ENCODE results near the gene PSMD9. TPM values are rescaled to one million over a fixed set of nuclear protein-coding genes. Genes with fewer than 3 reads are reported as not detected.
"Not testable (repeated sequence)": the region's sequence is repeated elsewhere in the genome, so short reads cannot be mapped to it uniquely, and the experiment has no call there.

The PSMD9 gene
- total RNA-seq, 2 donors from 2014 or later = 41.4 to 50.9 TPM

DNA sequence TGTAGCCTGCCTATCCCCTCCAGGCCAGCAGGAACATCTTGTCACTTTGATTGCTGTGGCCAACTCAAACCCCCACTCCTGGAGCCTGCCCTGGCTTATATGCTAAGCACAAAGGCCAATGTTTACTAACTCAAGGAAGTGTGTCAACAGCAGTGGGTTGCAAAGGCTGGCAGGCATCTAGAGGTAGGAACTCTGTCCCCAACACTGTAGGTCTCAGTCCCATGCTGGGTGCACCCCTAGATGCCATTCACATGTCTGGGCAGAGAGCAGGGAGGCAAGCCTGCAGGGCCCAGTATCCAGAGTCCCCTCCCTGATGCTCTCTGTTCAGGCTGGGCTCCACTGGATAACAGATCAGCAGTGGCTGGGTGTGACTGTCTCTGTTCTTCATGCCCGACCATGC lies 28.3 kb upstream of the PSMD9 start:
- no peaks in the 10 kb centered on the region for H3K9me3 ChIP-seq (ENCODE audit: control insufficient read depth, low read length)
- DNase-seq = peak; percentile 72
- no peaks in the 10 kb centered on the region for H3K36me3 ChIP-seq (ENCODE audit: control insufficient read depth, insufficient read depth, low read length)
- no peak overlapping the region for H3K4me3 ChIP-seq (ENCODE audit: low read length)
- no peaks in the 10 kb centered on the region for H3K9me3 Mint-ChIP-seq
- H3K27ac ChIP-seq (ENCODE audit: low read depth, low read length) = no peak overlapping the region
- peak overlapping the region; percentile 81 for H3K27ac Mint-ChIP-seq
- H3K9ac ChIP-seq (ENCODE audit: extremely low read depth, low read length, poor library complexity, severe bottlenecking) = no peak overlapping the region
- H3K4me3 Mint-ChIP-seq = no peak overlapping the region
- TF ChIP-seq, protein P1, sequence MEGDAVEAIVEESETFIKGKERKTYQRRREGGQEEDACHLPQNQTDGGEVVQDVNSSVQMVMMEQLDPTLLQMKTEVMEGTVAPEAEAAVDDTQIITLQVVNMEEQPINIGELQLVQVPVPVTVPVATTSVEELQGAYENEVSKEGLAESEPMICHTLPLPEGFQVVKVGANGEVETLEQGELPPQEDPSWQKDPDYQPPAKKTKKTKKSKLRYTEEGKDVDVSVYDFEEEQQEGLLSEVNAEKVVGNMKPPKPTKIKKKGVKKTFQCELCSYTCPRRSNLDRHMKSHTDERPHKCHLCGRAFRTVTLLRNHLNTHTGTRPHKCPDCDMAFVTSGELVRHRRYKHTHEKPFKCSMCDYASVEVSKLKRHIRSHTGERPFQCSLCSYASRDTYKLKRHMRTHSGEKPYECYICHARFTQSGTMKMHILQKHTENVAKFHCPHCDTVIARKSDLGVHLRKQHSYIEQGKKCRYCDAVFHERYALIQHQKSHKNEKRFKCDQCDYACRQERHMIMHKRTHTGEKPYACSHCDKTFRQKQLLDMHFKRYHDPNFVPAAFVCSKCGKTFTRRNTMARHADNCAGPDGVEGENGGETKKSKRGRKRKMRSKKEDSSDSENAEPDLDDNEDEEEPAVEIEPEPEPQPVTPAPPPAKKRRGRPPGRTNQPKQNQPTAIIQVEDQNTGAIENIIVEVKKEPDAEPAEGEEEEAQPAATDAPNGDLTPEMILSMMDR (conservative IDR thresholded peaks at IDR 0.05) = peak; percentile 19
- H3K27me3 ChIP-seq (ENCODE audit: control insufficient read depth, insufficient read depth, low read length, poor library complexity, severe bottlenecking) = no peaks in the 10 kb centered on the region
- no peaks in the 10 kb centered on the region for H3K36me3 Mint-ChIP-seq (ENCODE audit: low read depth)
- peaks cover 10% of the 10 kb centered on the region for H3K4me1 ChIP-seq (ENCODE audit: control insufficient read depth, insufficient read depth, low read length)
- 82 to 88% methylated on average over 1 of the region's 1 CpG for WGBS, 2 experiments (ENCODE audit: insufficient coverage in 1 of 2, insufficient read length in 1 of 2)
- H3K4me1 Mint-ChIP-seq = peaks cover 25% of the 10 kb centered on the region
- peaks cover 1% of the 10 kb centered on the region for H3K27me3 Mint-ChIP-seq (ENCODE audit: insufficient read depth)

DNA sequence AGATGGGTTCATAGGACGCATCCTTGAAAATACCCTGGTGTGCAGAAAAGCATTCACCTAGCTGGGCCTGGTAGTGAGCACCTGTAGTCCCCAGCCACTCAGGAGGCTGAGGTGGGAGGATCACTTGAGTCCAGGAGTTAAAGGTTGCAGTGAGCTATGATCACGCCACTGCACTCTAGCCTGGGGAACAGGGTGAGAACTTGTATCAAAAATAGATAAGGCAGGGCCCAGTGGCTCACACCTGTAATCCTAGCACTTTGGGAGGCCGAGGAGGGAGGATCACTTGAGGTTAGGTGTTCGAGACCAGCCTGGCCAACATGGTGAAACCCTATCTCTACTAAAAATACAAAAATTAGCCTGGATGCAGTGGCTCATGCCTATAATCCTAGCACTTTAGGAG lies 27.9 kb upstream of the PSMD9 start:
- not testable (repeated sequence) for H3K9ac ChIP-seq (ENCODE audit: extremely low read depth, low read length, poor library complexity, severe bottlenecking); H3K27me3 Mint-ChIP-seq (ENCODE audit: insufficient read depth); H3K9me3 ChIP-seq (ENCODE audit: control insufficient read depth, low read length); DNase-seq; H3K36me3 ChIP-seq (ENCODE audit: control insufficient read depth, insufficient read depth, low read length); H3K27ac ChIP-seq (ENCODE audit: low read depth, low read length); H3K4me3 Mint-ChIP-seq; H3K9me3 Mint-ChIP-seq; H3K27me3 ChIP-seq (ENCODE audit: control insufficient read depth, insufficient read depth, low read length, poor library complexity, severe bottlenecking); H3K36me3 Mint-ChIP-seq (ENCODE audit: low read depth); H3K4me3 ChIP-seq (ENCODE audit: low read length)
- H3K27ac Mint-ChIP-seq = peak overlapping the region; percentile 81
- peaks cover 10% of the 10 kb centered on the region for H3K4me1 ChIP-seq (ENCODE audit: control insufficient read depth, insufficient read depth, low read length)
- H3K4me1 Mint-ChIP-seq = peaks cover 25% of the 10 kb centered on the region
- WGBS, 2 experiments (ENCODE audit: insufficient coverage in 1 of 2, insufficient read length in 1 of 2) = 92 to 98% methylated on average over 4 of the region's 4 CpGs

DNA sequence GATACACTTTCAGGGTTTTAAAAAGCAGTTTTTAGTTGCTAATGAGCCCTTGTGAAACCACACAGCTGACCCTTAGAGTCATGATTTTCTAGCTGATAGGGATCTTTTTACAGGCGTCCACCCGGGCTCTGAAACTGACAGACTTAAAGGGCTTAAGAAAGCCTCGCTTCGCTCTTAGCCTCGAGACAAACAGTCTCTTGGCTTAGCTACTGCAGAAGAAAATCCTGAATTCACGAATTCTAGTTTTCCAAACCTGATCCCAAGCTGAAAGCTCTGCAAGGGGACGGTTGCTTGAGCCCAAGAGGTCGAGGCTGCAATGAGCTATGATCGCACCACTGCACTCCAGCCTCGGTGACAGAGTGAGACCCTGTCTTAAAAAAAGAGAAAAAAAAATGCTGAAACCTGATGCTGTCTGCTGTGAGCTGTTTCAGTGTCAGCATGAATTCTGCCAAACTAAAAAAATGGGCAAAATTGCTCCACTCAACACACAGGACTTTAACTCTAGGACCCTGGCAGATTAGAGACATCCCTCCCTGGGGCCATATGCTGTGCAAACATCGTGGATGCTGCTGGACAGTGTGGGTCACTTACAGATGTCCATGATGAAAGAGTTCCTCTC lies 26.8 kb upstream of the PSMD9 start:
- TF ChIP-seq, protein P1 (conservative IDR thresholded peaks at IDR 0.05) = no peak
- 70 to 75% methylated on average over 11 of the region's 11 CpGs for WGBS, 2 experiments (ENCODE audit: insufficient coverage in 1 of 2, insufficient read length in 1 of 2)
- peaks cover 25% of the 10 kb centered on the region for H3K4me1 Mint-ChIP-seq
- H3K36me3 ChIP-seq (ENCODE audit: control insufficient read depth, insufficient read depth, low read length) = no peaks in the 10 kb centered on the region
- H3K9me3 Mint-ChIP-seq = no peaks in the 10 kb centered on the region
- no peak for DNase-seq
- no peaks in the 10 kb centered on the region for H3K36me3 Mint-ChIP-seq (ENCODE audit: low read depth)
- no peak overlapping the region for H3K27ac Mint-ChIP-seq
- no peak overlapping the region for H3K9ac ChIP-seq (ENCODE audit: extremely low read depth, low read length, poor library complexity, severe bottlenecking)
- no peaks in the 10 kb centered on the region for H3K27me3 ChIP-seq (ENCODE audit: control insufficient read depth, insufficient read depth, low read length, poor library complexity, severe bottlenecking)
- no peaks in the 10 kb centered on the region for H3K9me3 ChIP-seq (ENCODE audit: control insufficient read depth, low read length)
- H3K4me3 Mint-ChIP-seq = no peak overlapping the region
- no peak overlapping the region for H3K4me3 ChIP-seq (ENCODE audit: low read length)
- peaks cover 10% of the 10 kb centered on the region for H3K4me1 ChIP-seq (ENCODE audit: control insufficient read depth, insufficient read depth, low read length)
- no peaks in the 10 kb centered on the region for H3K27me3 Mint-ChIP-seq (ENCODE audit: insufficient read depth)
- peak overlapping the region; percentile 53 for H3K27ac ChIP-seq (ENCODE audit: low read depth, low read length)

DNA sequence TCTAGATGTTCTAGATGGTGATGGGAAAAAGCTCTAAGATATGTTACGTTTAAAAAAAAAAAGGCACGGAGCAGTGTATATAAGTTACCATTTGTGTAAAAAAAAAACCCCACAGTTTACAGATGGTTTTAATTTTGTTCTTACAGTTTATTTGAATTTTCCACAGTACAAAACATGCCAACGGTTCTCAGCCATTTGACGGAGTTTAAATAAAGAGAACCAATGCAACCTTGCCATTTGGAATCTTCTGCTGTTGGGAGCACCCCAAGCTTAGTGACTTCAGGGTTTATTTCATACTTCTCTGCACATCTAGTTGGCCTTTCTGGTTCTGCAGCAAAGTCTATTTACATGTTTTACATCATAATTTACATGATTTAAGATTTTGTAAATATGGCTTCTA lies 22.3 kb upstream of the PSMD9 start:
- Histone ChIP-seq H3K4me1 (ENCODE audit: control insufficient read depth, insufficient read depth, low read length) (no peaks in the 10 kb centered on the region), H3K9me3 (ENCODE audit: control insufficient read depth, low read length) (no peaks in the 10 kb centered on the region), H3K9ac (ENCODE audit: extremely low read depth, low read length, poor library complexity, severe bottlenecking) (no peak overlapping the region), H3K4me3 (ENCODE audit: low read length) (no peak overlapping the region), H3K27ac (ENCODE audit: low read depth, low read length) (no peak overlapping the region), H3K27me3 (ENCODE audit: control insufficient read depth, insufficient read depth, low read length, poor library complexity, severe bottlenecking) (no peaks in the 10 kb centered on the region), H3K36me3 (ENCODE audit: control insufficient read depth, insufficient read depth, low read length) (no peaks in the 10 kb centered on the region)
- Mint-ChIP-seq H3K27me3 (ENCODE audit: insufficient read depth) (no peaks in the 10 kb centered on the region), H3K36me3 (ENCODE audit: low read depth) (no peaks in the 10 kb centered on the region), H3K4me3 (no peak overlapping the region), H3K27ac (no peak overlapping the region), H3K4me1 (peaks cover 4% of the 10 kb centered on the region), H3K9me3 (no peaks in the 10 kb centered on the region)
- TF ChIP-seq, protein P1 (conservative IDR thresholded peaks at IDR 0.05) = no peak
- 97 to 100% methylated on average over 3 to 4 of the region's 4 CpGs for WGBS, 2 experiments (ENCODE audit: insufficient coverage in 1 of 2, insufficient read length in 1 of 2)
- DNase-seq = no peak

DNA sequence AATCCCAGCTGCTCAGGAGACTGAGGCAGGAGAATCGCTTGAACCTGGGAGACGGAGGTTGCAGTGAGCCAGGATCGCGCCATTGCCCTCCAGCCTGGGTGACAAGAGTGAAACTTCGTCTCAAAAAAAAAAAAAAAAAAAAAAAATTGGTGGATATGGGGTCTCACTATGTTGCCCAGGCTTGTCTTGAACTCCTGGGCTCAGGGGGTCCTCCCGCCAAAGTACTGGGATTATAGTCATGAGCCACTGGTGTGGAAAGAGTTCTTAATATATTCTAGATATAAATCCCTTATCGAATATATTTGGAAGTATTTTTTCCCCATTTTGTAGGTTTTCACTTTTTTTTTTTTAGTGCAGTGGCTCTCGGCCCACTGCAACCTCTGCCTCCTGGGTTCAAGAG lies 19.4 kb upstream of the PSMD9 start:
- not testable (repeated sequence) for H3K9me3 Mint-ChIP-seq; H3K27ac ChIP-seq (ENCODE audit: low read depth, low read length); H3K4me1 Mint-ChIP-seq; H3K4me3 Mint-ChIP-seq; H3K36me3 Mint-ChIP-seq (ENCODE audit: low read depth); H3K4me1 ChIP-seq (ENCODE audit: control insufficient read depth, insufficient read depth, low read length); H3K4me3 ChIP-seq (ENCODE audit: low read length); H3K36me3 ChIP-seq (ENCODE audit: control insufficient read depth, insufficient read depth, low read length); H3K9me3 ChIP-seq (ENCODE audit: control insufficient read depth, low read length); DNase-seq; H3K27me3 ChIP-seq (ENCODE audit: control insufficient read depth, insufficient read depth, low read length, poor library complexity, severe bottlenecking); H3K27ac Mint-ChIP-seq; H3K9ac ChIP-seq (ENCODE audit: extremely low read depth, low read length, poor library complexity, severe bottlenecking); H3K27me3 Mint-ChIP-seq (ENCODE audit: insufficient read depth)
- WGBS, 2 experiments (ENCODE audit: insufficient coverage in 1 of 2, insufficient read length in 1 of 2) = 91 to 93% methylated on average over 2 to 5 of the region's 8 CpGs

All from endodermal cell (in vitro differentiated cells).